Hepatic stellate cell (primary cell): ENCODE measurements around the gene IGSF6.
A peak's percentile ranks its signal among the peaks of the same experiment; 100 is the strongest.

Experiments
- DNase-seq: peaks from one replicate; pipeline ENCODE4 v3.0.0; 2011; ENCODE audit warnings: low spot score

Gene IGSF6

DNA sequence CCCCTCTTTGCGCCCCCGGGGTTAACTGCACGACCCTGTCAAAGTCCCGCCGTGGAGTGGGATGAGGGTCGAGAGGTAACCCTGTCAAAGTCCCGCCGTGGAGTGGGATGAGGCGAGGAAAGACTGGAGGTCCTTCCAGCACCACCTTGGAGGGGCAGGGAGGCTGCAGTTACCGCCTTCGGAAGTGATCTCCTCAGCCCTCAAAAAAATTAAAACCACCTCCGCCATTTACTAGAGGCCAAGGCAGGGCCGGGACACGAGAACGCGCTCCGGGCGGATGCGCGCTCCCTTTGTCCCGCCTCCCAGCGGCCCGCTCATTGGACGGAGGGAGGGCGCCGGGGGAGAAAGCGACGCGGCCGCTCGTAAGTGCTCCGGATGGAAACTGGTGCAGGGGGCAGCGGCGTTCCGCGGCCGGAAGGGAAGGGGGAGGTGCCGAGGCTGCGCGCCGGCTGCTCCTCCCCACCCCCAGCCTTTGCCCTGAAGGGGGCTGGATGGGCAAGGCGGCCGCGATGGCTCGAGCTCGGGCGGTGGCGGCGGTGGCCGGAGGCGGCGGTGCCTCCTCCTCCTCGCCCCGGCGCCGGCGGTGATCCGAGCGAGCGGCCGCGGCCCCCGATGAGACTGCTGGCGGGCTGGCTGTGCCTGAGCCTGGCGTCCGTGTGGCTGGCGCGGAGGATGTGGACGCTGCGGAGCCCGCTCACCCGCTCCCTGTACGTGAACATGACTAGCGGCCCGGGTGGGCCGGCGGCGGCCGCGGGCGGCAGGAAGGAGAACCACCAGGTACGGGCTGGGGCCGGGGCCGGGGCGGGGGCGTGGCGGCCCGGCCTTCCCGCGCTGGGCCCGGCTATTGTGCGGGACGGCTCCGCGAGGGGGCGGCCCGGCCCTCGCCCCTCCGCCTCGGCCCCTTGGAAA is 53.0 kb downstream of the IGSF6 start, which contains the start of gene METTL9:
METTL9 (plus strand) TSS at position 456 of the 909 bp plus-strand sequence; CDS start at position 613, 157 bp downstream.
- peak; percentile 96 for DNase-seq

- DNase-seq, result no peak
Measured at GRCh38 chr16:21598701-21599121, 53.7 kb downstream of the IGSF6 start.

DNA sequence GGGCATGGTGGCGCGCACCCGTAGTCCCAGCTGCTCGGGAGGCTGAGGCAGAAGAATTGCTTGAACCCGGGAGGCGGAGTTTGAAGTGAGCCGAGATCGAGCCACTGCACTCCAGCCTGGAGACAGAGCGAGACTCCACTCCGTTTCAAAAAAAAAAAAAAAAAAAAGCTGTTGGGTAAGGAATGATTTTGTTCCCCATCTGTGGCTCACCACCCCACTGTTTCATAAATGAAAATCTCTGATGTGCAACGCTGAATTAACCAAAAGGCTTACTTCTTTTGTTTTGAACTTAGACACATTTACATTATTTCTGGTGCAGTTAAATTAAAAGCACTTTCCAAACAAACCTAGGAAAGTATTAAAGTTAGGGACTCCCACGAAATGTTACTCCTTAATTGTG is 54.2 kb downstream of the IGSF6 start:
- DNase-seq, result no peak

- no peak for DNase-seq
Measured at GRCh38 chr16:21597561-21598030, 54.8 kb downstream of the IGSF6 start.

DNA sequence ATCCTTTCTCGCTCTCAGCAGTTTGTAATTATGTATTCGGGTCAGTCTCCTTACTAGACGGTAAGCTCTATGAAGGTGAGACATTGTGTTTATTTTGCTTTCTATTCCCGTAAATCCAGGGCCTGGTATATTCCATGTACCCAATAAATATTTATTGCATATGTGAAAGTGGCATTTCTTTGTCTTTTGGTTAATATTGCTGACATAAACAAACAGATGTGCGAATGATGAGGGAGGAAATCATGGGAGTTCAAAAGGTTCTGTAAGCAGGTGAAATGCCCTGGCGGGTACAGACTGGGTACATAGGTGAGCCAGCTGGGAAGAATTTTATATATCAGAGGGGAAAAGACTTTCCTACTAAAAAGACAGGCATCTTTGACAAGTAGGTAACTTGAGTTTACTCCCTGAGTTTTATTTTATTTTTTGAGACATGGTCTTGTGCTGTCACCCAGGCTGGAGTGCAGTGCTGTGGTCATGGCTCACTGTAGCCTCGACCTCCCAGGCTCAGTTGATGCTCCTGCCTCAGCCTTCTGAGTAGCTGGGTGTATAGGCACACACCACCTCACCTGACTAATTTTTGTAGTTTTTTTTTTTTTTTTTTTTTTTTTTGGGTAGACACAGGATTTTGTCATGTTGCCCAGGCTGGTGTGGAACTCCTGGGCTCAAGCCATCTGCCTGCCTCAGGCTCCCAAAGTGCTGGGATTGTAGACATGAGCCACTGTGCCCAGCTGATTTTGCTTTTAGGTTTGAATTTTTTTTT is 58.7 kb downstream of the IGSF6 start:
- no peak for DNase-seq

DNA sequence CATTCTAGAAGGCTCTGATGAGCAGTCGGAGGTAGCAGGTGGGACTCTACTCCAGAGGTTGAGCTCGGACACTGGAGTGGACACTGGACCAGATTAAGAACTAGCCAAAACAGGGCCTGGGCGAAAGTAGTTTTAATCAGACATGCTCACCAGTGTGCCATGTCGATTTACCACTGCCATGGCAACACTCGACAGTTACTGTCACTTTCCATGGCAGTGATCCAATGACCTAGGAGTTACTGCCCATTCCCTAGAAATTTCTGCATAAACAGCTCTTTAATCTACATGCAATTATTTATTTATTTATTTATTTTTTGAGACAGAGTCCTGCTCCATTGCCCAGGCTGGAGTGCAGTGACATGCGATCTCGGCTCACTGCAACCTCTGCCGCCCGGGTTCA is 60.2 kb downstream of the IGSF6 start:
- no peak for DNase-seq

DNA sequence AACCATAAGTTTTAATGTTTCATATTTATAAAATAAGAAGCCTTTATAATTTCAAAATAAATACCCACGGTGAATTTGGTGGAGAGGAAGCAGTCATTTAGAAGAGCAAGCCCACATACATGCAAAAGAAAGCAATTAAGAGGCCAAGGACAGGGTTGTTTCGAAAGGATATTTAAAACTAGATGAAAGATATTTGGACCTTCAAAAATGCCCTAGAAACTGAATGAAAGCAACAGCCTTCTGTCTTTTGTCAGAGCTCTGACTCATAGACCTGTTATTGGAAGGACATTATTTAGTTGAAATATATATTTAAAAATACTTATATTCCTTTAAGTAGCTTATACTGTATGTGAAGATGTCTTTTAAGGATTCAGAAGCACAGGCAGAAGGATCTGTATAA is 61.6 kb downstream of the IGSF6 start:
- no peak for DNase-seq

DNA sequence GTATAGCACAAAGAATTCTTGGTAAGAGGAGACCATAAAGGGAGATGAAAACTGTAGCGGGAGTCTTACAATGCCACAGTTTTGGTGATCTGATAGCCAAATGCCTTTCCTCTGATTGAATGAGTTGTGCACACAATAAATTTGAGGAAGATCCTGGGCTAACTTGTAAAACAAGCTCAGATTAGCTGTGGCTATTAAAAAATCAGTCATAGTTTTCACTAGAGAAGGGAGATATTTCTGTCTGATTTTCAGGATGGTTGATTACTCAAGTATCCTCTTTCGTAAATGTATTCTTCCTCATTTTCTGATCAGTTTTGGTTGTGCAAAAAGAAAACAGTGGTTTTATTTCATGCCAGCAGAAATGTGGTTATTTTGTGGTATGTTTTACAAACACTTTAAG is 62.1 kb downstream of the IGSF6 start:
- DNase-seq, result no peak

DNA sequence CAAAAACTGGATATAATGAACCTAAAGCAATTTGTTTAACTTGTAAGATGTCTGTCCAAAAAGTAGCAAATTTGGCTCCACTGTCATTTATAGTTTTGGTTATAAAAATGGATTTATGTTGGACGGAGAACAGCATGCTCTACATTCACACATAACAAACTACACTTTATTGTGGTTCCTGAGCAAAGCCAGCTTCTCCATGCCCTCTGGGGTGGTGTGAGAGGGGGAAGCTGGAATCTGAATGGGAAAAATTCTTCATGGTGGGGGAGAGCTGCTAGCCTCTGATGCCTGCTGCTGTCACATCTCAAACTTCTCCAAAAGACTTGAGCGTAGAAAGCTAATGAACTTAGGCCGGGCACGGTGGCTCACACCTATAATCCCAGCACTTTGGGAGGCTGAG is 62.9 kb downstream of the IGSF6 start:
- no peak for DNase-seq
